Kidney glomerular epithelial cell (primary cell): ENCODE measurements around the gene CORO2A.
"Not testable (repeated sequence)": the region's sequence is repeated elsewhere in the genome, so short reads cannot be mapped to it uniquely, and the experiment has no call there.

Experiments used
- DNase-seq: peaks from one replicate; lab custom pipeline; 2025; lab: John Stamatoyannopoulos, UW

Gene CORO2A

DNA sequence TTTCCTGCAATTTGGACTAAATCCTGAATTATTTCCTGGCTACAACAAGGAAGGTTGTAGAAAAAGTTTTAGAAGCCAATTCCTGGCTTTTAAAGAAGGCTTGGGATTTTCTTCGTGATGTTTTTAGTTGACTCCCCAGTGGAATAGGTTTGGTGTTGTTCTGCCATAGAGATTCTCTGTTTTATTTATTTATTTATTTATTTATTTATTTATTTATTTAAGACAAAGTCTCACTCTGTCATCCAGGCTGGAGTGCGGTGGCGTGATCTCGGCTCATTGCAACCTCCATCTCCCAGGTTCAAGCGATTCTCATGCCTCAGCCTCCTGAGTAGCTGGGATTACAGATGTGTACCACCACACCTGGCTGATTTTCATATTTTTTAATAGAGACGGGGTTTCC is 75.3 kb downstream of the CORO2A start:
- DNase-seq = not testable (repeated sequence)

DNA sequence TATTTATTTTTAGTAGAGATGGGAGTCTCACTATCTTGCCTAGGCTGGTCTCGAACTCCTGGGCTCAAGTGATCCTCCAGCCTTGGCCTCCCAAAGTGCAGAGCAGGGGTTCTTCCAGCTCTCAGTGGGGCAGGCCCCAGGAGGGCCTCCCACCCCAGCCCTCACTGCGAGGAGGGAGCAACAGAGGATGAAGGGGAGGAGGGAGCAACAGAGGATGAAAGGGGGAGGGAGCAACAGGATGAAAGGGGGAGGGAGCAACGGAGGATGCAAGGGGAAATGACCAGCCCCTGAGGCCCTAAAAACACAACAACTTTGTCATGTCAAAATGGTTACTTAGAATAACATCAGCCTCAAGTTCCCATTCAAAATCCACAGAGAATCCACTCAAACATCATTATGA is 83.4 kb downstream of the CORO2A start:
- DNase-seq = no peak

DNA sequence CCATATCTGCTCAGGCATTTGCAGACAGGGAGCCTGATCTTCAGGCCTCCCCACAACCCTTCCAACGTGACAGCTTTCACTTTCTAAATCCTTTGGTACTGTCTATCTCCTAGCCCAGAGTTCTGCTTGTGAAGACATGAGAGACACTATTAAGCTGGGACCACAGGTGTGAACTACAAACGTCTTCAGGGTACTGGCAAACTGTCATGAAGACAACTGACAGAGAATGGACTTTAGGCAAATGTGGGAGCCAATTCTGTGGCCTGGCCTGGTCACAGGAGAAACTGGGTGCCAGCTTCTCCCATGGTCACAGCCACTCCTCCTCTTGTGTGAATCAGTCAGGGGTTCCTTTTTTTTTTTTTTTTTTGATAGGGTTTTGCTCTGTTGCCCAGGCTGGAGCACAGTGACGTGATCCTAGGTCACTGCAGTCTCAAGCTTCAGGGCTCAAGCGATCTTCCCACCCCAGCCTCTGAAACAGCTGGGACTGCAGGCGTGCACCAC is 83.9 kb downstream of the CORO2A start:
- no peak for DNase-seq

GRCh38 chr9:98107926-98108325 is 84.5 kb downstream of the CORO2A start:
- DNase-seq = no peak

DNA sequence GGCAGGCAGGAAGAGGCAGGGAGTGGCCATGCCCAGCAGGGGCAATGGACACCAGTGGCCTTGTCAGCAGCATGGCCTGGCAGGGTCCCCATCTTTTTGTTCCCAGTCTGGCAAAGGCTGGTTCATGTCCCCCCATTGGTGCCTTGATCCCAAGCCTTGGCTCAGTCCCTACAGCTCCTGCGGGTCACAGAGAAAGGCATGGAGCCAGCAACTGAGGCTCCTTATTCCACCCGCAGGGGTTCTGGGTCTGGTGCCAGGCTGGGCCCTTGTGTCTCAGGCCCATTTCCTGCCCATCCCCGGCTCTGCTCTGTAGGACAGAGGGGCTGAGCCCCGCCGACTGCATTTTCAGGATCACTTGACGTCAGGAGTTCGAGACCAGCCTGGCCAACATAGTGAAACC is 87.4 kb downstream of the CORO2A start:
- DNase-seq = no peak

DNA sequence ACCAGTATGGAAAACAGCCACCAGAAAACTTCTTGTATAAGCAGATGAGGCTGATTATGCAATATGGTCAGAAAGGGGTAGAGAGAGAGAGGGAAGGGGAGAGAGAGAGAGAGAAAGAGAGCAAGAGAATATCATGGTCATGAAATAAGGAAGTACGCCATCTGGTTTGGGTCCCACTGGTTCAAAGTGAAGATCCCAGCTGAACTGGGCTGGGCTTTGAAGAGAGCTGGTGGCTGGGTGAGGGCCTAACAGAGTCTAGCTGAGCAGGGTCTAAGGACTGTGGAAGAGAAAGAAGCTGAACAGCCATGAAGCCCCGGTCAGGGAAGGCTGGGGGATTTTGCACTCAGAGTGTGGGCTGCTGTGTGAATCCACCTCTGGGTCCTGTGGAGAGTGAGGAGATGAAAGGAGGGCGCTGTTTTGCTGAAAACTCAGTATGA is 88.0 kb downstream of the CORO2A start:
- DNase-seq = no peak

GRCh38 chr9:98101868-98102273 is 90.6 kb downstream of the CORO2A start:
- DNase-seq = no peak

GRCh38 chr9:98101416-98101815 is 91.0 kb downstream of the CORO2A start:
- no peak for DNase-seq

DNA sequence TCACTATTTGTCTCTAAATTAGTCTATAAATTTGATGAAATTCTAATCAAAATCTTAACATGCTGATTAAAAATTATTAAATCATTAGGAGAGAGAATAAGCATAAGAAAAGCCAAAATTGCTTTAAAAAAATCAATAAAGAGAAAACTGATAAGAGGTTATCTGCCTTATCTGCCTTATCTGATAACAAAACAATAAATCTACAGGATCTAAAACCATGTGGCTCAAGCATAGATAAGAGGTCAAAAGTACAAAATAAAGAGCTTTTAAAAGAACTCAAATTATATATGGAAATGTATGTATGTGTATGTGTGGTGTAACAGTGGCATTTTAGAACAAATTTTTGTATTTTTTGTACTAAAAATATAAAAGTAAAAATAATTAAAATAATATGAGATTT is 92.0 kb downstream of the CORO2A start:
- DNase-seq = no peak

- no peak for DNase-seq
Observed at GRCh38 chr9:98099898-98100297, 92.5 kb downstream of the CORO2A start.

- no peak for DNase-seq
Observed at GRCh38 chr9:98099346-98099745, 93.1 kb downstream of the CORO2A start.

GRCh38 chr9:98097836-98098235 is 94.6 kb downstream of the CORO2A start:
- no peak for DNase-seq

GRCh38 chr9:98096091-98096490 is 96.3 kb downstream of the CORO2A start:
- DNase-seq = no peak

GRCh38 chr9:98095401-98095800 is 97.0 kb downstream of the CORO2A start:
- DNase-seq = no peak

- DNase-seq = no peak
Observed at GRCh38 chr9:98094851-98095250, 97.6 kb downstream of the CORO2A start.

DNA sequence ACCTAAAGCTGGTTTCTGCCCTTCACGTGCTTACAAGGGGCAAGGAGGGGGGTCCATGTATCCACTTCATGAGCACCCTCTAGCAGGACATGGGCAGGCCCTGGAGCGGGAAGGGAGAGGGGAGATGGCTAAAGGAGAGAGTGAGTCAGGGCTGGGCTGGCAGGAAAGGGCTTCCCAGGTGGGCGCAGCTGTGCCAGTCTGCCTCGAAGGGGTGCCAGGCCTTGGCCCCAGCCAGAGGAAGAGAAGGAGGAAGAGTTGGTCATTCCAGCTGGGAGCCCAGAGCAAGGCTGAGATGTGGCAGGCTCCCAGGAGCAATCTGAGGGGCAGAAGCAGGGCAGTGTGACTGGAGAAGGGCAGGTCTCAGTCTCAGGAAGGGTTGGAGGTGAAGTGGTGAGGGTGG is 98.1 kb downstream of the CORO2A start:
- no peak for DNase-seq

- no peak for DNase-seq
Observed at GRCh38 chr9:98092613-98092931, 99.9 kb downstream of the CORO2A start.

GRCh38 chr9:98091735-98092612 is 100.5 kb downstream of the CORO2A start:
- DNase-seq = no peak

DNA sequence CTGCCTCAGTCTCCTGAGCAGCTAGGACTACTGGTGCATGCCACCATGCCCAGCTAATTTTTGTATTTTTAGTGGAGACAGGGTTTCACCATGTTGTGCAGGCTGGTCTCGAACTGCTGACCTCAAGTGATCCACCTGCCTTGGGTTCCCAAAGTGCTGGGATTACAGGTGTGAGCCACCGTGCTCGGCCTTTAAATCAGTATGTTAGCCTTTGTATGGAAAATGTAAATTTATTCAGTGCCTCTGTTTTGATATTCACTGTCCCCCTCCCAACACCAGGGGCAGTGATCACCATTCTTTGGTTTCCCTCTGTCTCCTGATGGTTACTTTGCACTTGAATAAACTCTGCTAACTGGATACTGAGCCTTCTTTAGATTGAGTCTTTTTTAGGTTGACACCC is 101.8 kb downstream of the CORO2A start:
- DNase-seq = not testable (repeated sequence)

GRCh38 chr9:98087420-98088354 is 104.8 kb downstream of the CORO2A start:
- no peak for DNase-seq

- DNase-seq = no peak
Observed at GRCh38 chr9:98086461-98086860, 106.0 kb downstream of the CORO2A start.

- no peak for DNase-seq
Observed at GRCh38 chr9:98085944-98086343, 106.5 kb downstream of the CORO2A start.

GRCh38 chr9:98085058-98085457 is 107.4 kb downstream of the CORO2A start:
- DNase-seq = no peak
